Measurements from ENCODE around the gene FNDC11.
"Not testable (repeated sequence)": the region's sequence is repeated elsewhere in the genome, so short reads cannot be mapped to it uniquely, and the experiment has no call there.

Gene FNDC11

GRCh38 chr20:63509088-63509564 is 44.8 kb upstream of the FNDC11 start:
- no peak for DNase-seq (ENCODE audit: low read depth)
- TF ChIP-seq, protein P1, sequence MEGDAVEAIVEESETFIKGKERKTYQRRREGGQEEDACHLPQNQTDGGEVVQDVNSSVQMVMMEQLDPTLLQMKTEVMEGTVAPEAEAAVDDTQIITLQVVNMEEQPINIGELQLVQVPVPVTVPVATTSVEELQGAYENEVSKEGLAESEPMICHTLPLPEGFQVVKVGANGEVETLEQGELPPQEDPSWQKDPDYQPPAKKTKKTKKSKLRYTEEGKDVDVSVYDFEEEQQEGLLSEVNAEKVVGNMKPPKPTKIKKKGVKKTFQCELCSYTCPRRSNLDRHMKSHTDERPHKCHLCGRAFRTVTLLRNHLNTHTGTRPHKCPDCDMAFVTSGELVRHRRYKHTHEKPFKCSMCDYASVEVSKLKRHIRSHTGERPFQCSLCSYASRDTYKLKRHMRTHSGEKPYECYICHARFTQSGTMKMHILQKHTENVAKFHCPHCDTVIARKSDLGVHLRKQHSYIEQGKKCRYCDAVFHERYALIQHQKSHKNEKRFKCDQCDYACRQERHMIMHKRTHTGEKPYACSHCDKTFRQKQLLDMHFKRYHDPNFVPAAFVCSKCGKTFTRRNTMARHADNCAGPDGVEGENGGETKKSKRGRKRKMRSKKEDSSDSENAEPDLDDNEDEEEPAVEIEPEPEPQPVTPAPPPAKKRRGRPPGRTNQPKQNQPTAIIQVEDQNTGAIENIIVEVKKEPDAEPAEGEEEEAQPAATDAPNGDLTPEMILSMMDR (IDR thresholded peaks at IDR 0.05; ENCODE audit: low read length, missing control alignments) = no peak
- no peak overlapping the region for H3K4me3 ChIP-seq (replicated peaks; ENCODE audit: low read depth, low read length)

- TF ChIP-seq, protein P1 (IDR thresholded peaks at IDR 0.05; ENCODE audit: low read length, missing control alignments) = no peak
- DNase-seq (ENCODE audit: low read depth) = no peak
- H3K4me3 ChIP-seq (replicated peaks; ENCODE audit: low read depth, low read length) = no peak overlapping the region
Measured at GRCh38 chr20:63513207-63513606, 40.8 kb upstream of the FNDC11 start.

GRCh38 chr20:63514520-63514919 is 39.4 kb upstream of the FNDC11 start:
- not testable (repeated sequence) for DNase-seq (ENCODE audit: low read depth)

DNA sequence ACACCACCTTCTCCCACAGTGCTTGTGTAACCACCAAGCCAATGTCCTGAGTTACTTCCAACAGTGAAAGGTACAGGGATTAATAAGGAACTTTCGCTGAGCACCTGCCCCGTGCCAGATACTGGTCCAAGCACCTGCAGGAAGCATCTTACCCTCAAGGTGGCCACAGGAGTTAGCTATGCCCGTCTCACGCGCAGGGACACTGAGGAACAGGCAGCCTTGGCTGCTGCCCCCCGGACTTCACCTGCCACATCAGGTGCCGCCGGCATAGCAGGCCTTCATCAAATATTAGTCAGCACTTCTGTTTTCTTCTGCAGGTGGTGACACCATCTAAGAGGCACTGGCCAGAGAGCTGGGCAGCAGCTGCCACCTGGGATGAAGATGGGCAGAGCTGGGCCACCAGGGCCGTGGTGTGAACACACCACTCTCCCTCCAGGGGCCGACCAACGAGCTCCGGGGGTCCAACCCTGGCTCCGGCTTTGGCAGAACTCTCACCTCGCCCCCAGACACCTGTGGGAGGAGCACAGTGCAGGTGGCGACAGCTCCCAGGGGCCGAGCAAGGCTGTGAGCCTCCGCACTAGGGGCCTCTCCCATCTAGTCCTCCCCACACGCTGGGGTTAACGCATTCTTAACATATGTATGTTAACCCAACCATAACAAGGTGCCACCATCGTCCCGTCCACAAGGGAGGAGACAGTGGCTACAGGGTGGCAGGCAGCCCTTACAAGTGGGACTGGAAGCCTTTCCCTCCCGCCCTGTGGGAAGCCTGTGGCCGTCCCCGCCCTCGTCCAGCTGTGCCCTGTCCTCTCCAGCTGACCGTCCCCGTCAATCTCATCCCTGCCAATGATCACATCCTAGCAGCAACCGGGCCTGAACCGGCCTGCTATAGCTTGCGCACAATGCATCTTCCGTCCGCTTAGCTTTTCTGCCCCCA is 36.3 kb upstream of the FNDC11 start:
- no peak overlapping the region for H3K4me3 ChIP-seq (replicated peaks; ENCODE audit: low read depth, low read length)
- no peak for DNase-seq (ENCODE audit: low read depth)
- TF ChIP-seq, protein P1 (IDR thresholded peaks at IDR 0.05; ENCODE audit: low read length, missing control alignments) = no peak

More at GRCh38 chr20:63514520-63514919, 39.4 kb upstream of the FNDC11 start:
- not testable (repeated sequence) for H3K4me3 ChIP-seq (replicated peaks; ENCODE audit: low read depth, low read length)

DNA sequence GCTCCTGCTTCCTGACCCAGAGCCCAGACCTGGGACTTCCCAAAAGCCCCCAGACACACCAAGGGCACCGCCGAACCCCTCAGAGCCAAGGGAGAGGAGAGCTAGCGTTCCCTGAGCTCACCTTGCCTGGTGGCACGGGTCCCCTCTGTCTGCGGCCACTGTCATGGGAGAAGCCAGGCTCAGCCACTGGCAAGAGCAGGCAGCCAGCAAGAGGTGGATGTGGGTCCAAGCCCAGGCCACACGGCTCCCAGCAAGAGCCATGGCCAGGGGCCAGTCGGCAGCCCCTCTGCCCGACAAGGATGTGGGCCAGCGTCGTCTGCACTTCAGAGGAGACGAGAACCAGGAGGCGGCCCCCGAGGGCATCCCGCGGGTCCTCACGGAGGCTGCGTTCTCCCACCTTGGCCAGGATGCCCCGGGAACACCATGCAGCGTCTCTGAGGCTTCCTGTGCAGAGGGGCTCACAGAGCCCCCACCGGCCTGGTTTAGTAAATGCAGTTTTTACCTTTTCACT is 35.6 kb upstream of the FNDC11 start:
- no peak overlapping the region for H3K4me3 ChIP-seq (replicated peaks; ENCODE audit: low read depth, low read length)
- no peak for DNase-seq (ENCODE audit: low read depth)
- TF ChIP-seq, protein P1 (IDR thresholded peaks at IDR 0.05; ENCODE audit: low read length, missing control alignments) = no peak

DNA sequence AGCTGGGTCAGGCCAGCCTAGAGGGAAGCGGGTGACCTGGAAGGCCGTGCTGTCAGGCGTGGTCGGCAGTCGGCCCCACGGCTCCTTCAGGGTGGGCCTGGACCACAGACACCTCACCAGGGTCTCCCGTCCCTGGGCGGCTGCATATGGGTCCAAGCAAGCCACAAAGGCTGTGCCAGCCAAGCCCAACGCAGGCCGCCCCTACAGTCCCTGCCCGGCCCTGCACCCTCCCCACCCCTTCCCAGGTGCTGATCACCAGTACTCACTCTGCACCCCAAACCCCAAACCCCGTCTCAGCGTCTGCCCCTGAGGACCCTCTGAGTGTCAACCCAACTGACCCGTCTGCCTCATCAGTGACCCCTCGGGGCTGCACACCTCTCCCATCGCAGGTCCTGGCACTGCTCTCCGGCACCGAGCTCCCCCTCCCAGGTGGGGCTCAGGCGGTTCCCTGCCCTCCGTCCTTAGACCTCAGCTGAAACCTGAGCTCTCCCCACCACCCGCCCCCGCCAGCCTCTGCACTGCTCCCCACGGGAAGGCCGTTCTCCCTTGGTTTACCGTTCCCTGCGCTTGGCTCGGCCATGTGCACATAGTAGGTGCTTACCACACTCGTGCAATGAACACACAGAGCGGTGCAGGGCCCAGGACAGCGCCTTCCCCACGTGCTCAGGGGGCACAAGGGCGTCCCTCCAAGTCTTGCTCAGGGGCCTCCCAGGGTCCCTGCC is 34.9 kb upstream of the FNDC11 start:
- TF ChIP-seq, protein P1 (IDR thresholded peaks at IDR 0.05; ENCODE audit: low read length, missing control alignments) = no peak
- peak overlapping the region; percentile 81 for H3K4me3 ChIP-seq (replicated peaks; ENCODE audit: low read depth, low read length)
- DNase-seq (ENCODE audit: low read depth) = no peak
